SK-N-DZ (cell line): ENCODE measurements around the gene ZNF662. TPM values are rescaled to one million over a fixed set of nuclear protein-coding genes. Genes with fewer than 3 reads are reported as not detected.
A peak's percentile ranks its signal among the peaks of the same experiment; 100 is the strongest.
"Not testable (repeated sequence)": the region's sequence is repeated elsewhere in the genome, so short reads cannot be mapped to it uniquely, and the experiment has no call there.

Experiments used
- DNase-seq: peaks from one replicate; pipeline ENCODE4 v3.0.0-alpha.2; 2015; ENCODE audit warnings: low spot score
- polyA plus RNA-seq, 2 experiments: library from polyadenylated mRNA; depleted of rRNA; stranded (reverse); fragments of >200 nt; gene quantifications; 2 replicates each; pipeline ENCODE4 v1.2.3, GENCODE V29; 2014

ZNF662 gene
- 0.40 and 1.1 TPM in 2 replicates for polyA plus RNA-seq (2014; cell fraction: cytosol; rRNA removed)
- polyA plus RNA-seq (2014; cell fraction: nucleus; rRNA removed), result 0.58 and 1.4 TPM in 2 replicates

DNA sequence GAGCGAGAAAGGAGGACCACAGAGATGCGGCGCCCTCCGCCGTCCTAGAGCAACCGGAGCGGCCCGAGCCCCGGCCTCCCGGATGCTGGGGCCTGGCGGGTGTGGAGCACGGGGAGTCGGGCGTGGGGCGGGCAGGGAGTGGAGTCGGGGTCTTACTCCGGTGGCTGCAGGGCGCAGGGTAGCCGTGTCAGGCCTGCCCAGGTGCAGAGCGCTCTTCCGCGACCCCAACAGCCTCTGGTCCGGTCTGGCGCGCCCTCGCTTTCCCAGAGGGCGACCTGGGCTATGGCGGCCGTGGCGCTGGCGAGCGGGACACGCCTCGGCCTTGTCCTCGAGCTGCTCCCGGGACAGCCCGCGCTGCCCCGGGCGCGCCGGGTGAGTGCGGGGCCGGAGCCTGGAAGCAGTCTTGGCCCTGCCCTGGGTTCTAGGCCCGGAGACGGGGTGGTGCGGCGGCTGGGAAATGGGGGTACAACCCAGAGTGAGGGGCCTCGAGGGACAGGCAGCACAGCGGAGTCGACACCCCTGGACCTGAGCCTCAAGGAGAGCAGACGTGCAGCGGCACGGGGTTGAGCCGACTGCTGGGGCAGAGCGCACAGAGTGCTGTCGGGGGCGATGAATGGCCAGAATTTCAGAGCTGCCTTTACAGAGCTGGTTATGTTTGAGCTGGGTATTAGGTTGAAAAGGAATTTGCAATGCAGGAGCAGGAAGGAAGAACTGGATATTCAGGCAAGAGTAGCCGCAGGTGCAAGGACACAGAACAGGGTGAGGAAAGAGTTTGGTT, at the start of gene ZNF662:
ZNF662 (plus strand) TSS at position 73 of the 778 bp plus-strand sequence. CDS start 1,973 bp downstream, outside the sequence.
- no peak for DNase-seq

DNA sequence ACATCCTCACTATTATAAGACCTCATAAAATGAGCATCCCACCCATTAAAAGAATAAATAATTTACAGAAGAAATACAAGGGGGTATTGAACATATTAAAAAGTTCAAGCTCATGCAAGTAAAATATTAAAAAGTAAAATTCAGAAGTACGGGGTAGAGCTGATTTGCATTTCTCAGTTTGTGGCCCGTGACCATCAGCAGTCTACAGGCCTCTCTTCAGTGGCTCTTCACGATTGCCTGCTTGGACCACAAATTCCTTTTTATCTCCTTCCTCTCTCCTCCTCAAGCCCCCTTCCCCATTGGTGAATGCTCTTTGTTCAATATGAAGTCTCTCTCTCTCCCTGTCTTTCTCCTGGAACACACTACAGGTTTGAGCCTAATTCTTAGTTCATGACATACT, 49.4 kb upstream of the ZNF662 start:
- DNase-seq, result no peak

DNA sequence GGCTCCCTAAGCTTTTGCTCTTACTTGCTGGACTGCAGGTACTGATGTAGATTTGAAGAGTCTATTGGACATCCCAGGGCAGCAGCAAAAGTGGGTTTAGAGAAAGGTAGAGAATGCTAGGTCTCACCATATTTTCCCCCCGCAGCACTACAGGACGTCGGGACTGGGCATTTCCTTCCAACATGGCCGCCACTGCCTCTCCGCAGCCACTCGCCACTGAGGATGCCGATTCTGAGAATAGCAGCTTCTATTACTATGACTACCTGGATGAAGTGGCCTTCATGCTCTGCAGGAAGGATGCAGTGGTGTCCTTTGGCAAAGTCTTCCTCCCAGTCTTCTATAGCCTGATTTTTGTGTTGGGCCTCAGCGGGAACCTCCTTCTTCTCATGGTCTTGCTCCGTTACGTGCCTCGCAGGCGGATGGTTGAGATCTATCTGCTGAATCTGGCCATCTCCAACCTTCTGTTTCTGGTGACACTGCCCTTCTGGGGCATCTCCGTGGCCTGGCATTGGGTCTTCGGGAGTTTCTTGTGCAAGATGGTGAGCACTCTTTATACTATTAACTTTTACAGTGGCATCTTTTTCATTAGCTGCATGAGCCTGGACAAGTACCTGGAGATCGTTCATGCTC, 41.5 kb upstream of the ZNF662 start:
- DNase-seq, result no peak

DNA sequence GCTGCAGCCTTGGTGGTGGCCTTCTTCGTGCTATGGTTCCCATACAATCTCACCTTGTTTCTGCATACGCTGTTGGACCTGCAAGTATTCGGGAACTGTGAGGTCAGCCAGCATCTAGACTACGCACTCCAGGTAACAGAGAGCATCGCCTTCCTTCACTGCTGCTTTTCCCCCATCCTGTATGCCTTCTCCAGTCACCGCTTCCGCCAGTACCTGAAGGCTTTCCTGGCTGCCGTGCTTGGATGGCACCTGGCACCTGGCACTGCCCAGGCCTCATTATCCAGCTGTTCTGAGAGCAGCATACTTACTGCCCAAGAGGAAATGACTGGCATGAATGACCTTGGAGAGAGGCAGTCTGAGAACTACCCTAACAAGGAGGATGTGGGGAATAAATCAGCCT, 40.7 kb upstream of the ZNF662 start:
- no peak for DNase-seq

DNA sequence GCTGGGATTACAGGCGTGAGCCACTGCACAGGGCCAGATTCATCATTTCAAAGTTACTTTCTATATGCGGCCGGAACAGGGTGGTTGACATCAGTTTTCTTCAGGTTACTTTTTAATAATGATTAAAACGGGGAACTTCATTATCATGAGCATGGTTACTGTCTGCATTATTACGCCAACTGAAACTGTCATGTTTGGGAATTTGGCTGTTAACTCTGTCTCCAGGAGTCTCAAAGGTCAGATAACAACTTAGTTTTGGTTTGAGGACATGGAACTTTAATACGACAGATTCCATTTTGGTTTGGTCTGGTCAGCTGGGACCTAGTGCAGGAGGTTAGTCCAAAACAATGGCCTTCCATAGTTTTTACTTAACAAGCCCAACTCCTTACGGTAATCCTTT, 38.8 kb upstream of the ZNF662 start:
- no peak for DNase-seq

DNA sequence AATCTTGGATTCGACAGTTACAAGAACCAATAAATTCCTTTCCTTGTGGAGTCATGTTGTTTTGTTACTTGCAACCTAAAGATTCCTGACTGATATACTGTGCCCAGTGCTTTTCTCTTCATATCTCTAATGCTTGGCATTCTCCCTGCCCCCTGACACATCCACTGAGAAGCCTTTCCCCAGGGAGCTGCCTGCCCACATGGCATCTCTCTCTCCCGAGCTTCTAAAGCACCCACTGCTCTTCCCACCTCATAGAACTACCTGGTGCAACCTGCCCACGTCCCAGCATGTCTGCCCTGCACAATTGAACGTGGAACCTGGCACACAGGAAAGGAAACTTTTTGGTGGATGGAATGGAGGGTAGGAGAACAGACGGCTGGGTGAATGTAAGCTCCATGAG, 37.1 kb upstream of the ZNF662 start:
- DNase-seq, result no peak

DNA sequence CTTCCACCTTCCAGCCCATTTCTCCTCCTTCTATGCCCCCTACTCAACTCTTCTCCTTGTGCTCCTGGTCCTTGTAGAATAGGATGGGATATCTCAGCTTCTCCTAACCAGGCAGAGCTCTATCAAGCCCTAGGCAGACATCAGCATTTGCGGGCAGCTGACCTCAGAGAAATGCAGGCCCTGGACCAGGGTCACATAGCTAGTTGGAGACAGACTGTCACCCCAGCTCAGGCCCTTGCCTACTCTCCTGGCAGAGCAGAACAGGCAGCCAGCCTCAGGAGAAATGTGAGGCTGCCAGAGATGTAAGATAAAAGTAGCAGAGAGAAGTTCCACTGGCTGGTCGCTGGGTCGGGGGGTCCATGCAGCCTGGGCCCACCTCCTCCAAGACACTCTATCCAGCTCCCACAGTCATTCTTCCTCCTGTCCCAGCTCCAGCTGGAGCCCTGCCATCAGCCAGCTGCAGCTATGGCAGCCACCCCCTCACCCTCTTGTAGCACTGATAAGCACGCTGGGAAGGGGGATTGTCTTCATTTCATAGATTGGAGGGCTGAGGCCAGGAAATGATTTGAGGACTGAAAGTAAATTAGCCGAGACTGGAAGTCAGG, 34.2 kb upstream of the ZNF662 start:
- DNase-seq, result no peak

DNA sequence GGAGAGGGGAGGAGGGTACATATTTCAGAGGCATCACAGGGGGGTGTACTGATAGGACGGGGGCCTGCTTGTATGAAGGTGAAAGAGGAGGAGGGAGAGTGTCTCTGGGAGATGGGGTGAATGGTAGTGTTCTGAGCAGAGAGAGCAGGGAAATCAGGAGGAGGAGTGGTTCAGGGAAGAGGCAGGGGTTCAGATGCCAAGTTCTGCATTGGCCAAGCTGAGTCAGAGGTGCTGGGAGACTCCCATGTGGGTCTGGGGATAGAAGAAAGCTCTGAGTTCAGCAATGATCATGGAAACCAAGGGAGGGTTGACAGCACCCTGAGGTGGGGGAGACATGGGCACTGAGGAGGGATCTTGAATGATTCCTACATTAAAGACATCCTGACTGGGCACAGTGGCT, 33.2 kb upstream of the ZNF662 start:
- no peak for DNase-seq

DNA sequence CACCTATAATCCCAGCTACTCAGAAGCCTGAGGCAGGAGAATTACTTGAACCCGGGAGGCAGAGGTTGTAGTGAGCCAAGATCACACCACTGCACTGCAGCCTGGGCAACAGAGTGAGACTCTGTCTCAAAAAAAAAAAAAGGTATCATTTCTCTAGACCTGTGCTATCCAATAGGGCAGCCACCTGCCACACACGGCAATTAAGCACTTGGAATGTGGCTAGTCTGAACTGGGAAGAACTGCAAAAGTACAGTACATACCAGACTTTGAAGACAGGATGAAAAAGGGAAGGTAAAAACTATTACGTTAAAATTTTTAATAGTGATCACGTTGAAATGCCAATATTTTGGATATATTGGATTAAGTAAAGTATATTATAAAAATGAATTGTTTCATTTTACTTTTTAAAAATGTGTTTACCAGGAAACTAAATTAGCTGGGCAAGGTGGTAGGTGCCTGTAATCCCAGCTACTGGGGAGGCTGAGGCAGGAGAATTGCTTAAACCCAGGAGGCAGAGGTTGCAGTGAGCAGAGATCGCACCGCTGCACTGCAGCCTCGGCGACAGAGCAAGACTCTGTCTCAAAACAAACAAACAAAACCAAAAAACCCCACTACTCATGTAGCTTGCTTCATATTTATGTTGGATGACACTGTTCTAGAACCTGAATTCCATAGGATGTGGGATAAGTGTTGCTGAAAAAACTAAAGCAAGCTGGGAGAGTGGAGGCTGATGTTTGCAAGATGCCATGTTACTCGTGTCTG, 32.5 kb upstream of the ZNF662 start:
- no peak for DNase-seq

DNA sequence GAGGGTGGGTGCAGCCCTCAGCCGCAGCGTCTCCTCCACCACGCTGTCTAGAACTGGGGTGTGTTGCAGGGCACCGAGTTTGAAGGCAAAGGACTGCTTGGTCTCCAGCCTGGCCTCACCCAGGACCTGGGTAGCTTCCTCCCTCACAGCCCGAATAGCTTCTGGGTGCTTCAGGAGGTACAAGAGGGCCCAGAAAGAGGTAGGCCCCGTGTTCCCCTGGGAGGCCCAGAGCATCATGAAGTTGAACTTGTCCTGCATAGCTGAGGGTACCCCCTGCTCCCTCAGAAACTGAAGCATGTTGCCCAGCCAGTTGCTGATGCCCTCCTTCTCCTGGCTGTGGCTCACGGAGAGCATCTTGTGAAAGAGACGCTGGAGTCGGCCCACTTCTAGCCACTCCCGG, 31.2 kb upstream of the ZNF662 start:
- DNase-seq, result no peak

DNA sequence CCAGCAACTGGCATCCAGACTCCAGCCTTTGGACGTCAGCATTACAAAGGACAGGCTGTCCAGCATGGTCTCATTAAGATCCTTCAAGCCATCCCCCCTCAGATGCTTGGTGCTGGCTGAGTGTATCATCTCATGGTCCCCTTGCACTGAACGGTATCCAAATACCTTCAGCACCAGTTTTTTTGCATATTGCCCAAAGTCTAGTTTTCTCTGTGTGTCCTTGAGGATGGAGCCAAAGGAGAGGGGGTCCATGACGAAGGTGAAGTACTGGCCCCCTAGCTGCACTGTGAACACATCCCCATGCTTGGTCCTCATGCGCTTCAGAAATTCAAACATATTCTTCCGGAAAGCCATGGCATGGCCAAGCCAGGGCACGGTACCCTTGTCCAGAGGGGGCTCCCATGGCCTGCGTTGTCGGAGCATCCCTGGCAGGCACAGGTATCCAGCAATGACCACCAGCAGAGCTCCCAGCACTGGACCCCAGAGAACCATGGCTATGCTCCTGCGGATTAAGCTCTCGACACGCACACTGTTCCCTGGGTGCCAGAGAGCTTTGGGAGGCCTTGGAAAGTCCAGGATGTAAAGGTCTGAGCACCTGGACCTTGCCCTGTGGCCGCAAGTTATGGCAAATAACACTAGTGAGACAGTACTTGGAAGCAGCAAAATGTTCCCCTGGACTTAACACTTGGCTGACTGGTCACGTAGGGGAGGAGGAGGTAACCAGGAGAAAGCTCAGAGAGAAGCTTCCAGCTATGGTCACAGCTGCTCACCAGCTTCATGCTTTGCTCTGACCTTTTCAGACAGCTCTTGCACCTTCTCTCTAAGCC, 30.4 kb upstream of the ZNF662 start, which contains the start of gene CYP8B1:
CYP8B1 (minus strand) TSS at position 555 of the 827 bp plus-strand sequence; CDS start at position 492, 63 bp downstream.
- no peak for DNase-seq

DNA sequence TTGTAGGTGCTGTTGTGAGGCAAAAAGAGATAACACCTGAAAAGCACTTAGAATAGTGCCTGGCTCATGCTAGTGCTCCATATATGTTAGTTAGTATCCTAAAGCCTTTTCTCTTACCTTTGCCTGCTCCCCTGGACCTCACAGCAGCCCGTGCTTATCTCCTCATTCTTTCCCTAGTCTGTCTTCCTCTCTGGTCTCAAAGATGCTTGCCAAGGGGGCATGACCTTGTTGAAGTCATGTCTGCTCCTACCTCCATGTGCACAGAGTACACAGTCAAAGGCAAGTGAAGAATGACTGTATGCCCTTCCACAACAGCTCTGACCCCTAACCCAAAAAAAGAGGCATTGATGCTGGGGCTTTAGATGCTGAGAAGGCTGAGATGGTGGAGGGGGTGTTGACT, 29.5 kb upstream of the ZNF662 start:
- DNase-seq, result no peak

DNA sequence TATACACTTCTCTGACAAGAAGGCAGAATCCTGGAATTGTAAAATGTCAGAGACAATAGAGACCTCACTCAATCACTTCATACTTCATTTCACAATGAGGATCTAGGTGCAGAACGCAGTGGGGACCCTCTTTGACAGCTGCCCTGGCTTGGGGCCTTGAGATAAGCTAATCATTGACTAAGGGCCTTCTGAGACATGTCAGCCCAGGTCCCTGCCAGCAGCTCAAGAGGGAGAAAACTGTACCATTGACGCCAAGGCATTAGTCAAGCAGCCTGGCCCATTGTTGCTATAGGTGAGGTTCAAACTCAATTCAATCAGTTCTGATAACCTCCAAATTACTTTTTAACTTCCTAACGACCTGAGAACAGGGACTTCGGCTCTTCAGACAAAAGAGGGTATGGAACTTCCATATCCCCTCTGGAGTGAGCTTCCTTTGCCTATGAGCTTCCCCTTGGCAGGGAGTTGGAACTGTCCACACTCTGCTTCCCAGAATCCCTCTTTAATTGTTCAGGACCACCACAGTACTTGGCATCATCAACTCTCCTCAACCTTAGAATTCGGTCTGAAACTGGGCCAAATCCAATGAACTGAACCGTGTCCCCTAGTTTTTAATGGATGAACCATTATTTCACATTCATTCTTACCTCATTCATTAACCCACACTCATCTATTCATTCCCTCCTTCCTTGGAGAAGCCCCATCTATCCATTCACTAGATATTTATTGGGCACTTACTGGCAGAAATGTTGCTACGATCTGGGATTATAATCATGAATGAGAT, 28.8 kb upstream of the ZNF662 start:
- DNase-seq, result no peak

DNA sequence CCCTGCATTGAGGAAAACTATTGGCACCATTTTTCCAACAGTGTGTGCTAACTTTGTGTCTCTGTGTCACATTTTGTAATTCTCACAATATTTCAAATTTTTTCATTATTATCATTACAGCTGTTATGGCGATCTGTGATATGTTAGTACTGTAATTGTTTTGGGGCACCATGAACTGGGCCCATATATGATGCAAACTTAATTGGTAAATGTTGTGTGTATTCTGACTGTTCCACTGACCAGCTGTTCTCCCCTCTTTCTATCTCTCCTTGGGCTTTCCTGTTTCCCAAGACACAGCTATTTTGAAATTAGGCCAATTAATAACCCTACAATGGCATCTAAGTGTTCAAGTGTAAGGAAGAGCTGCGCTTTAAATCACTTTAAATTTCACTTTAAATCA, 28.1 kb upstream of the ZNF662 start:
- no peak for DNase-seq

DNA sequence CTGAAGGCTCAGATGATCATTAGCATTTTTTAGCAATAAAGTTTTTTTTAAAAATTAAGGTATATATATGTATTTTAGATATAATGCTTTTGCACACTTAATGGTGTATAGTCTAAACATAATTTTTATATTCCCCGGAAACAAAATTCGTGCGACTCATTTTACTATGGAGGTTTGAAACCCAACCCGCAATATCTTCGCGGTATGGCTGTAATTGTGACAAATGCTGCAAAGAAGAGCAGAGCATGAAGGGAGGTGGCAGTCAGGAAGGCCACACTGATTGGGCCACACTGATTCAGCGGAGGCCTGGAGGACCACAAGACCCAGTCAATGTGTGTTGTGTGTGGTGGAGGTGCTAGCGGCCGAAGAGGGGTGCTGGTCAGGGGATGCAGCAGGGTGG, 25.8 kb upstream of the ZNF662 start:
- DNase-seq, result no peak

DNA sequence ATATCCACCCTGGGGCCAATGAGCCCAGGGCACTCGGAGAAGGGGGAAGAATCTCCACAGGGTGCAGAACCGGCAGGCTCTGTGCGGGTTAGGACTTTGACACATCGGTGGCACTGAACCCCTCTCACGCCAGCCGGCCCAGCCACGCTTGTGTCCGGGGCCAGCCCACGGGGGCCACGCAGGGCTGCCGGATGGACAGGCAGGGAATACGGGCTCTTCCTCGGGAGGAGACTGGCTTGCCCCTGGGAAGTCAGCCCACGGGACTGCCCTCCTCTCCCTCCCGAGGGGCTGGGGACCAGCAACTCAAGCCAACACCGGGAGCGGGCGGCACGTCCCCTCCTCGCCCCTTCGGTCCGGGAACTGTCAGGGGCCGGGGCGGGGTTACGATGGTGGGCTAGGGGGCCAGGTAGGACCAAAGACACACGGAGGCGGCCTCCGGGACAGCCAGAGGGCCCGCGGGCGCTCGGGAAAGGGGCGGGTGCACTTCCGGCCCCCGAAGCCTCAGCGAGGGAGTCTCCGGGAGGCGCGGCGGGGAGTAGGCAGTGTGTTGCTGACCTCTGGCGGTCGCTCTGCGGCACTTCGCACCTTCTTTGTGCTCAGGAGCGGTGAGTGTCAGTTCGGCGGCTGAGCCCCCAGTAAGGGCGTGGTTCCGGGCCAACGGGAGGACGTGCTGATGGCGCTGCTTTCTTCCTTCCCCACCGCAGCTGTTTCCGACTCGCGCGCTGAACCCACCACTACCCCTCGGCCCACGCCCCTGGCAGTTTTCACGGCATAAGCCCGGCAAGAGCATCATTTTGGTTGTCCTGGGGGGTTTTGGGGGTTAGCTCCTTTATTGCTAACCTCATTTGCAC, 25.1 kb upstream of the ZNF662 start:
- peak; percentile 77 for DNase-seq

DNA sequence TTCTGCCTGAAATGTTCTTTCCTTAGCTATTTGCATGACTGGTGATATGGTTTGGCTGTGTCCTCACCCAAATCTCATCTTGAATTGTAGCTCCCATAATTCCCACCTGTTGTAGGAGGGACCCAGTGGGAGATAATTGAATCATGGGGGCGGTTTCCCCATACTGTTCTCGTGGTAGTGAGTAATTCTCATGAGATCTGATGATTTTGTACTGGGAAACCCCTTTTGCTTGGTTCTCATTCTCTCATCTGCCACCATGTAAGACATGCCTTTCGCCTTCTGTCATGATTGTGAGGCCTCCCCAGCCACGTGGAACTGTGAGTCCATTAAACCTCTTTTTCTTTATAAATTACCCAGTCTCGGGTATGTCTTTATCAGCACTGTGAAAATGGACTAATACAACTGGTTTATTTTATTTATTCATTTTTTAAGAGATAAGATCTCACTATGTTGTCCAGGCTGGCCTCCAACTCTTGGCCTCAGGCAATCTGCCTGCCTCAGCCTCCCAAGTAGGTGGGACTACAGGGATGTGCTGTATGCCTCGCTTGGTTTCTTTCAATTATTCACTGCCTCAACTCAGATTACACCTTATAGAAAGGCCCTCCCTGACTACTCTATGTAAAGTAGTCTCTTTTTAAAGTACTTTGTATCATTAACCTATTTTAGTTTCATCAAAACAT, 22.6 kb upstream of the ZNF662 start:
- DNase-seq, result not testable (repeated sequence)

DNA sequence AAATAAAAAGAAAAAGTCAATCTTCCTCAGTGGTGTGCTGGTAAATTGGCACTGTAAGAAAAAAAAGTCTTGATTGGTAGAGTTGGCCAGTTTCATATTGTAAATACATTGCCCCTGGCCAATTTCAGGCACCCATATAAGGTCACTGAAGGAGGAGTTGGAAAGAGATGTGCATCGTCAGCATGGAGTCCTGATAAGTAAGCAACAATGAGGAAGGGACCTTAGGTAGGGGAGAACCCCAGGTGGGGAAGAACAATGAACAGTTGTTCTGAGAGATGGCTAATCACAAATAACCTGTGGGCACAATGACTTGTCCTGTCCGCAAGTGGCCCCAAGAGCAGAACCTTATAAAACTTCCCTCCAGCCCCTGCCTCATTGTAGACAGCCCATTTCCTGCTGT, 21.6 kb upstream of the ZNF662 start:
- no peak for DNase-seq
